GM18502 (cell line): ENCODE data around the gene CDKN2AIP.
"Not testable (repeated sequence)": the region's sequence is repeated elsewhere in the genome, so short reads cannot be mapped to it uniquely, and the experiment has no call there.

Experiments
- ATAC-seq: cut with Tn5 transposase; IDR thresholded peaks from one replicate; pipeline ENCODE4 v1.9.1; 2021; ENCODE audit warnings: mild to moderate bottlenecking; ENCODE audit not compliant: unreplicated experiment, poor library complexity

The CDKN2AIP gene

DNA sequence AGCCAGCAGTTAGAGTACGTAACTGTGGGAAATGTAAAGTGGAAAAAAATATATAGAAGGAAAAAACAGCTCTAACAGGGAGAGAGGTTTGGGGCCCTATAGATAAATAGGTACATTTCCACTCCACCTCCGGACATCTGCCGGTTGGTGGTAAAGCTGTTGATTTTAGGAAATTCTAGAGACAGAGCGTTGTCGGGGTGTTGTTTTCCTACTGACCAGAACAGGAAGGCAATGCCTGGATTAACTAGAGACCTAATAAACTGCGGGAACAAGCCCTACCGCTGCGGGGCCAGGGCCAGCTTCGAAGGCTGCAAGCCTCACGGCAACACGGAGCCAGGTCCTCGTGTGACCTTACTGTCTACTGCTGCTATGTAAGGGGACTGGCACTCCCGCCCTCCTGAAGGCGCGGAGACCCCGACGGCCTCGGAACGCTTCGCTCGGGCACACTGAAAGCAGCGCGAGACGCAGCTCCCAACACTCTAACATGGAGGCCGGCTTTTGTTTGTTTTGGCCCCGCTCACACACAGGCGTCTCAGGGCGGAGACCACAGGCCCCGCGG, 702 bp upstream of the CDKN2AIP start:
- no peak for ATAC-seq

DNA sequence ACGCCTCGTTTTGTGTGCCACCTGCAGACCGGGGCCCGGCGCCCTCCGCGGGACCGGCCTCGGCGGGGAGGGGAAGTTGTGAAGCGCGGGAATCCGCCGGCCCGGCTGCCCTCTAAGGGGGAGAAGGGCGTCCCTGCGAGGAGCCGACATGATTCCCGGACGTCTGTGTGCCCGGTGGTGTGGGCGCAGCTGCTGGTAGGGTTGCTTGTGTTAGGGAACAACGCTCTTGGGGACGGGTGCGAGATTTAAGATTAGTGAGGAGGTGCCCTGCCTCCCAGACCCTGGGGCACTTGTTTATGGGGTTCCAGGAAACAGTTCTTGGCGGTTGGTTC, 627 bp downstream of the CDKN2AIP start:
- peak; percentile 25 for ATAC-seq

DNA sequence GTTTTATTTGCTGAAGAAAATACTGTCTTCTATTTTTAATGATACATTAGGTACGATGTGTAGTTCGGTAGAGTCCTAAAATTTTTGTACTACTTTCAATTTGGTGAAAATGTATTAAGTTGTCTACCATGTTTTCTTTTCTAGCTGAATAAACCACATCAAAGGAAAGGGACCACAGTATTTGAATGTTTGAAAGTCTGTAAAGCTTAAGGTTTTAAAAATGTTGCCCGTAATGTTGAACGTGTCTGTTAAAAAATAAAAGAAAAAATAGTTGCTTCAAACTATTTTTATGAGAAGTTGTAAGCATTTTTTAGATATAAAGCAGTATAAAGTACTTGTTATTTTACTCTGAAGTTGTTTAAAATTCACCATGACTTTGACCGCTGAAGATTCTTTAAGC, 3.2 kb downstream of the CDKN2AIP start:
- no peak for ATAC-seq

DNA sequence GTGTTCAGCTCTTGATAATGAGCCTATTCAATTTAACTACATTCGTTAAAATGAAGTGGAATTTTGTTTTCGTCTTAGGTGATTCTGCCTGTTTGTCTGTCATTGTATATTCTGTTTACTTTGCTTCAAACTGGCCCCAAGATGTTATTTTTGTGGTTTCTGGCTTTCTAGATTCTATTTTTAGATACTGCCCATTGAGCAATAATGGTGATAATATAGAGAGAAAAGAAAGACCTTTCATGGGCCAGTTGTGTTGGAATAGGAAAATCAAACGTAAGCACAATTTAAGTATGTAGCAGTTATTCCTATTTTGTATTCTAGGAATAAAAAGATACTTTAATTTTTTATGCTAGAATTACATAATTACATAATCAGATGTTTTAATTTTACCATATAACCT, 4.0 kb downstream of the CDKN2AIP start:
- no peak for ATAC-seq

DNA sequence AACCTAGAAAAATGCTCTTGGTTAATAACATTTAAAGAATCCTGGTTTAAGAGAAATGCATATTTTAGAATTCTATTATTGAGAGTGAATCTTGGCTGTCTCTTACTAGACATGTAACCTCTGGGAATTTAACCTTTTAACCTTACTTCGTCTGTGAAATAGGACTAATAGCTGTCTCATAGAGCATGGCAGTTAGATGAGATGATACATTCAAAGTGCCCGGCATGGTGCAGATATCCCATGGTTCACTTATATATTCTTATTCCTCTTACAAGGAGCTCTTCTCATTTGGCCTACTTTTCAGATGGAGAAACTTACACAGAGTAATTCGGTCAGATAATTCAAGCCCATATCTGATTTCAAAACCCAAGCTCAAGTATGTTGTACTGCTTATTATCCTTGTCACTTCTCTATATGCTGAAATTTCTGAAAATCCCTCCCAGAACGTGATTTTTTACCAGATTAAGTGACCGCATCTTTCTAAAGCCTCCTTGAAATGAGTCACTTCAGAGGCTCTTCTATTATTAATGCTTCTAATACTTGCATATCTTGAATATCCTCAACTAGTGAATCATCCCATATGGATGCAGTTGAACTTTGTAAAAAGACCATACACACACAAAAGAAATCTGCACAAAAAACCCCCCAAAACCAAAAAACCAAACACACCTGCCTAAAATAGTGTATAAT, 4.9 kb downstream of the CDKN2AIP start:
- no peak for ATAC-seq

DNA sequence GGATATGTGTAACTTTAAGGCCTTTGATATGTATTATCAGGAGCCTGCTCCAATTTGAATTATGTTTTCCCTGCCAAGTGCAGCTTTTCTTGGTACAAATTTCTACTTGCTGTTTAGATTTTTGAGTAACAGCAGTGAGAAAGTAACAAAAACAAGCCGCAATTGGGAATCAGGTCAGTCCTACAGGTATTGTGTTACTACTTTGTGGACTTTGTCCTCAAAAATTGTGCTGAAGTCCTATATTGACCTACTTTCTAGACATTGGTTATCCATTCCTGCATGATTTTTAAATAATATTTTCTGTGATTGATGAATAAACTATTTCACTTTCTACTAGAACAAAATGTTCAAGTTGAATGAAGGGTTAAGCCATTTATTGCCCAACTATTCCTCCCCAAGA, 5.7 kb downstream of the CDKN2AIP start:
- ATAC-seq = no peak

DNA sequence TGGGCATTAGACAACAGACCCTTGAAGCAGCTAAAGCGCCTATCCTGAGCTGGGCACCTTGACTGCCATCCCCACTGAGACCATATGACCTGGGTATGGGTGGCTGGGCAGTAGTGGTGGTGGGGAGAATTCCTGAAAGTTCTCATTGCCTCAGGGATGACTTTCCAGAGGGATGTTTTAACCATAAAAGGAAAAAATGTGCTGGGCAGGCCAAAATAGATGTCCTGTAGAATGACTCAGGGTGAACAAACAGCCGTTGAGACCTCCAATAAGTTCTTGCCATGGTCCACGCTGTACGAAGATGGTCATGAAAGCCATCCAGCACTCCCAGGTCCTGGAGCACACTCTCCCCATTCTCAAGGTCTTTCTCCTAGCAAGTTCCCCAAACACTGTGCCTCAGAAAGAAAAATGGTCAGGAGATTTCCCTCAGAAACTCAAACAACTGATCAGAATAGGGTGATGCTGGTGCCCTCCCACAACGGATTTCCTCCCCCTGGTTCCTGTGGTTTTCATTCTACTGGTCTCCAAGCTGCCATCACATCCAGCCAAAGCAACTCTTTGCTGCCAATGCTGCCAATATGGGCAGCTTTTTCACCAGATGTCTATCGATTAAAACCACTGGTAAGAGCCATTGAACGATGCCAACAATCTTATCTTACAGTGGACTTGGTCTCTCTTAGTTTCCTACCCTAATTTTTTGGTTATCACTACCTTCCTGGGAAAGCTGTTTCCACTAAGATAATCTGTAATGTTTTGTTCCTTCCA, 11.2 kb downstream of the CDKN2AIP start:
- no peak for ATAC-seq

DNA sequence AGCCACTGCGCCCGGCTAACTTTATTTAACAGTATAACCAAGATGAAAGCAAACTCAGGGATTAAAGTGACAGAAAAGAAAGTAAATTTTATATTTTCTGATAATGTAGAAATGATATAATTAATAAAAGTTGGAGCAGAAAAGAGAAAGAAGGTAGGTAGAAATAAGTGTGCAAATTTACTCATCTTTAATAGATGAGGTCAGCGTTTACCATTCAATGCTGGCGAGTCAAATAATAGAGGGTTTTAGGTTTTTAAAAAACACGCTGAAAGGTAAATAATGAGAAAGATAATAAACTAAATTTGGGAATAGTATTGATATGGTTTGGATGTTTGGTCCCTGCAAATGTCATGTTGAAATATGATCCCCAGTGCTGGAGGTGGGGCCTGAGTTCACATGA, 13.6 kb downstream of the CDKN2AIP start:
- no peak for ATAC-seq

DNA sequence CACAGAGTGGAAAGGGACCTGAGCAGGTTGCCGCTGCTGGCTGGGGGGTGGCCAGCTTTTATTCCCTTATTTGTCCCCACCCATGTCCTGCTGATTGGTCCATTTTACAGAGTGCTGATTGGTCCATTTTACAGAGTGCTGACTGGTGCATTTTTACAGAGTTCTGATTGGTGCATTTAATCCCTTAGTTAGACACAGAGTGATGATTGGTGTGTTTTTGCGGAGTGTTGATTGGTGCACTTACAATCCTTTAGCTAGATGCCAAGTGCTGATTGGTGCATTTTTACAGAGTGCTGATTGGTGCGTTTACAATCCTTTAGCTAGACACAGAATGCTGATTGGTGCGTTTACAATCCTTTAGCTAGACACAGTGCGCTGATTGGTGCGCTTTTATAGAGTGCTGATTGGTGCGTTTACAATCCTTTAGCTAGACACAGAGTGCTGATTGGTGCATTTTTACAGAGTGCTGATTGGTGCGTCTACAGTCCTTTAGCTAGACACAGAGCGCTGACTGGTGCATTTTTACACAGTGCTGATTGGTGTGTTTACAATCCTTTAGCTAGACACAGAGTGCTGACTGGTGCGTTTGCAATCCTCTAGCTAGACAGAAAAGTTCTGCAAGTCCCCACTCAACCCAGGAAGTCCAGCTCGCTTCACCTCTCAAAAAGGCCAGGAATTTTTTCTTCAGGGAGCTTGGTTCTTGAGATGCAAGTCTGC, 19.6 kb downstream of the CDKN2AIP start:
- ATAC-seq = not testable (repeated sequence)

DNA sequence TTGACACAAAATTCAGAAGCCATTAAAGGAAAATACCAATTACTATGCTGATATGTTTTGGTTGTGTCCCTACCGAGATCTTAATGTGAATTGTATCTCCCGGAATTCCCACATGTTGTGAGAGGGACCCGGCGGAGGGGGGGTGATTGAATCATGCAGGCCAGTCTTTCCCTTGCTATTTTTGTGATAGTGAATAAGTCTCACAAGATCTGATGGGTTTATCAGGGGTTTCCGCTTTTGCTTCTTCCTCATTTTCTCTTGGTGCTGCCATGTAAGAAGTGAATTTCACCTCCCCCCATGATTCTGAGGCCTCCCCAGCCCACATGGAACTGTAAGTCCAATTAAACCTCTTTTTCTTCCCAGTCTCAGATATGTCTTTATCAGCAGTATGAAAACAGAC, 21.4 kb downstream of the CDKN2AIP start:
- not testable (repeated sequence) for ATAC-seq

DNA sequence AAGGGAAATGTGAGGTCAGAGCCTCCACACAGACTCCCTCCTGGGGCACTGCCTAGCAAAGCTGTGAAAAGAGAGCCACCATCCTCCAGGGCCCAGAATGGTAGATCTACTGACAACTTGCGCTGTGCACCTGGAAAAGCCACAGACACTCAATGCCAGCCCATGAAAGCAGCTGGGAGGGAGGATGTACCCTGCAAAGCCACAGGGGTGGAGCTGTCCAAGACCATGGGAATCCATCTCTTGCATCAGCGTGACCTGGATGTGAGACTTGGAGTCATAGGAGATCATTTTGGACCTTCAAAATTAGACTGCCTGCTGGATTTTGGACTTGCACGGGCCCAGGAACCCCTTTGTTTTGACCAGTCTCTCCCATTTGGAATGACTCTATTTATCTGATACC, 22.8 kb downstream of the CDKN2AIP start:
- no peak for ATAC-seq

DNA sequence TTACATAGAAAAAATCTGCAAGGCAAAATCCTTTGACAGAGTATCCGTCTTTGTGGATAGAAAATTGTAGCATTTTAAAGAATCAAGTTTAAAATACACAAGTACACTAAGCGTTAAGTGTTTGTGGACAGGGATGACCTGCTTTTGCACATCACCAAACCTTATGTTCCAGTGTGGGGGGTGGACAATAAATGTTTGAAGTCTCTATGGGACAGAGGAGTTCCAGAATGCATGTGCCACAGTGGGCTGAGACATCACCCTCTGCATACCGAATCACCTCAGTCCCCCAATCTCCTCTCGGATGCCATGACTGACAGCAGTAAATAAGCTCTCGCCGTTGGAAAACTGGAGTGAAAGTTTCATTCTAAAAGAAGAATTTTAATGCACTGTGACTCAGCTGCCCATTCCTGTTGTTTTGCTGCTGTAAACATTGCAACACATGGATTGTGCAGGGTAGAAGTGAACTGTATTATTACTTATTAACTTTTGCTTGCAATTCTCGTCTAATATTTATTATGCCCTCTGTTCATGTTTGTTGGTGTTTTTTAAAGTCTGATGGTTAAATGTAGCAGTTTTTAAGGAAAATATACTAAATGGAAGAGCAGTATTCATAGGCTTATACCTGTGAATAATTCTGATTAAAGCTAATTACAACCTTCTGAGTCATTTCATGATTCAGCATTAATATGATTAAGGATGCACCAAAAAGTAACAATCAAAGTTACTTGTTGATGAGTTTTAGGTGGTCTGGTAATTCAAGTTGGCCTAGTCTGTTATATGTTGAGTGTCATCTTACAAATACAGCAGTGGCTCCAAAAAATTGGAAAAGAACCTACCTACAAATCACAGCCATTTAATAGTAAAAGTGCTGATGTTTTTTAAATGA, 24.0 kb downstream of the CDKN2AIP start:
- no peak for ATAC-seq

DNA sequence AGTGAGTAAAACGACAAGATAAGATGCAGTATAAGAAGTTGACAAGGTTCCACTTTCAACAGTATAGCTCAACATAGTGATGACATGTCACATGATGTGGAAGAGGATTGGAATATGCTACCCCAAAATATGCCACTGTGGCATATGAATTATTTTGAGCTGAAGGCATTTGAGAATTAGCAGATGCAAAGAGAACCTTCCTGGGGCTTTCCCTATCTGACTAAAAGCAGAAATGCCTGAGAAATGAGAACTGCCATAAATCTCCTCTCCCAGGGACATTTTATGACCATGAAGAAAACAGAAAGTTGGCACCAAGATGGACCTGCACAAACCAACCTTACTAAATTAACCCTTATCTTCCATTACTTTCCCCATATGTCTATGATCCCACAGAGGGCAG, 24.8 kb downstream of the CDKN2AIP start:
- no peak for ATAC-seq

DNA sequence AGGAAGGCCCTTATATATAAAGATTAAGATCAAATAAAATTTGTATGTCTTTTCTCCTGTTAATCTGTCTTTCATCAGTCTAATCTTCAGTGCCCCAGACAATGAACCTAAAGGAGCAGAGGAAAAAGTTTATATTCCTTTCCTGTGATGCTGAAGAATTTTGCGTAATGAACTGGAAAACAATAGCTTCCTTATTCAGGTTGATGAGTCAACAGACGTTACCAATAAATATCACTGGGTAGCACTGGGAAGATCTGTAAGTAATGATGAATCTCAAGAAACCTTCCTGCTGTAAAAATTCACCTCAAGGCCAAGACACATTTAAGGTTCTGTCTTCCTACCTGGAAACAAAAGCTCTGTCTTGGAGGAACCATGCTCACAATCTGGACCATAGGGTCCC, 25.5 kb downstream of the CDKN2AIP start:
- ATAC-seq = no peak

DNA sequence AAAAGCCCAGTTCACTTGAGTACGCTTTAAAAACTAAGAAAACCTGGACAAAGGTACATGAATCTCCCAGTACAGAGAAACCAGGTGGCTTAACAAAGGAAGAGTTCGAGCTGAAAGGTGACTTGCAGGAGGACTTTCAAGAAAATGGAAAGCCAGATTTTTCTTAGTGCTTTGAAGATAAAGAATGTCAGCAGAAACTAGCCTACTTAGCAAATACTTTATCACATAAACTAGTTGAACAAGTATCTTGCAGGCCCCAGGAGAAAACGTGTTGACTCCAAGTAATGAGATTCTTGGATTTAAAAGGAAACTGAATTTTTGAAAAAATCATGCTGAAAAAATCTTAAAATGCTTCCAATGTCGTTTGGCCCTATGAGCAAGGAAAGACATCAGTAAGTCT, 26.4 kb downstream of the CDKN2AIP start:
- ATAC-seq = no peak

DNA sequence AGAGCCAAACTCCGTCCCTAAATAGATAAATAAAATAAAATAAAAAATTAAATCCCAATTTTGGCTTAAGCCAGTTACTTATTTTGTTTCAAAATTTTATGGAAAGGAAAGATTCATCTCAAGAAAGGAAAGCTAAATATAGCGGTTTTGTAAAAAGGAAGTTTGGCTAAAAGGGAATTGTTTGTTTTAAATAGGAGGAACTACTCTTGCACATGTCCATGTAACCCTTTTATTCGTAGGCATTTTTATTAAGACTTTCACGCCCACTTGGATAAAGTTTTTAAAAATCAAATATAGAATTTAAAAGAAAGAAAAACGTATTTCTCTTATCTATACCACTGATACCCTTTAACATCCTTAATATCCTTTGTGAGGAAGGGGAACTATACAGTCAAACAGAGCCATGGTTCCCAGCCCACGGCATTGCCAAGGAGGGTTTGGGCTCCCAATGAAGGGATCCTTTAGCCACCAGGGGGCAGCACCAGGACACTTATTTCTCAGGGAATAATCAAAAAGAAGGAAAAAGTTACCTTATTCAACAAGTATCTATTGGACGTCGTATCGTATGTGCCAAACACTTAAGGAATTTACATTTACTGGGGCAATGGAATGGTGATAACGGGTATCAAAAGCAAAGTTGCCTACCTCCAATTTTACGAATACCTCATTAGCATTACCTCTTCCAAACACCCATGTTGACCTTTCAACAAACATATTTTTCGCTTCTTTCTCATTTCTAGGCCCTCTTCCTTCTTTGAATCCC, 27.7 kb downstream of the CDKN2AIP start:
- peak; percentile 84 for ATAC-seq

DNA sequence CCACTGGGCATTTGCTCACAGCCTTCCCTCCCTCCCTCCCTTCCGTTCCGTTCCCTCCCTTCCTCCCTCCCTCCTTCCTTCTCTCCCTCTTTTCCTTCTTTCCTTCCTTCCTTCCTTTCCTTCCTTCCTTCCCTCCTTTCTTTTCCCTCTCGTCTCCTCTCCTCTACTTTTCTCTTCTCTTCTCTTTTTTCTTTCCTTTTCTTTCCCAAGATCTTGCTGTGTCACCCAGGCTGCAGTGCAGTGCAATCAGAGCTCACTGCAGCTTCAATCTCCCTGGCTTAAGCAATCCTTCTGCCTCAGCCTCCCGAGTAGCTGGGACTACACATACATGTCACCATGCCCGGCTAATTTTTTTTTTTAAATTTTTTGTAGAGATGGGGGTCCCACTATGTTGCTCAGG, 33.7 kb downstream of the CDKN2AIP start:
- no peak for ATAC-seq

DNA sequence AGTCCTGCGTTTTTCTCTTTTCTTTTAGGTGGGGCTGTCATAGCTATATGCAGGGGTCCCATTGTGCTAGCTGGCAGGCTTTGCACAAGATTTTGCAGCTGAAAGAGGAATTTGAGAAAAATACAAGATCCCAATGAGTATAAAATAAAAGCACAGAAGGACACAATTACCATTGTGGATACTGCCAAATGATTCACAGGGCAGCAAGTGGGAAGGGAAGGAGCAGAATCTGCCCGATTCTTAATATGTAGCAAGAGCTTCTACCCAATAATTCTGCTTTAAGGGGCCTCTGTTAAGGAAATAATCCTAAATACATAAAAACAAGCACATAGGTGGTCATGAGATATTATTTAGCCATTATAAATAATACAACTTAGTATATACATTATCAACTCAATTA, 34.5 kb downstream of the CDKN2AIP start:
- no peak for ATAC-seq

DNA sequence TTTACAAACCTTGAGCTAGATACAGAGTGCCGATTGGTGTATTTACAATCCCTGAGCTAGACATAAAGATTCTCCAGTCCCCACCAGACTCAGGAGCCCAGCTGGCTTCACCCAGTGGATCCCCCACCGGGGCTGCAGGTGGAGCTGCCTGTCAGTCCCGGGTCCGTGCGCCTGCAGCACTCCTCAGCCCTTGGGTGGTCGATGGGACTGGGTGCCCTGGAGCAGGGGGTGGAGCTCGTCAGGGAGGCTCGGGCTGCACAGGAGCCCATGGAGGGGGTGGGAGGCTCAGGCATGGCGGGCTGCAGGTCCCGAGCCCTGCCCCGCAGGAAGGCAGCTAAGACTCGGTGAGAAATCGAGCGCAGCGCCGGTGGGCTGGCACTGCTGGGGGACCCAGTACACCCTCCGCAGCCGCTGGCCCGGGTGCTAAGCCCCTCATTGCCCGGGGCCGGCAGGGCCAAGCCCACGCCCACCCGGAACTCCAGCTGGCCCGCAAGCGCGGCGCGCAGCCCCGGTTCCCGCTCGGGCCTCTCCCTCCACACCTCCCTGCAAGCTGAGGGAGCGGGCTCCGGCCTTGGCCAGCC, 38.2 kb downstream of the CDKN2AIP start:
- ATAC-seq = not testable (repeated sequence)
